ENCODE data around the gene TP53BP1.

Gene TP53BP1

GRCh38 chr15:43517354-43518196 lies 24.6 kb upstream of the TP53BP1 start, which contains the start of gene MAP1A:
TSS of gene MAP1A (plus strand) at chr15:43517608. CDS start at chr15:43521474, 3,866 bp downstream.
- no peak for DNase-seq (ENCODE audit: low read depth)

- DNase-seq (ENCODE audit: low read depth), result no peak
These were observed 23.9 kb upstream of the TP53BP1 start for GRCh38 chr15:43516801-43517353.

GRCh38 chr15:43516185-43516584 lies 23.2 kb upstream of the TP53BP1 start:
- DNase-seq (ENCODE audit: low read depth), result no peak

GRCh38 chr15:43515741-43516140 lies 22.8 kb upstream of the TP53BP1 start:
- no peak for DNase-seq (ENCODE audit: low read depth)

GRCh38 chr15:43514241-43515057 lies 21.5 kb upstream of the TP53BP1 start:
- DNase-seq (ENCODE audit: low read depth), result no peak

- DNase-seq (ENCODE audit: low read depth), result no peak
These were observed 20.6 kb upstream of the TP53BP1 start for GRCh38 chr15:43513550-43513949.

GRCh38 chr15:43511012-43511885 lies 18.3 kb upstream of the TP53BP1 start:
- no peak for DNase-seq (ENCODE audit: low read depth)

- peak; percentile 98 for DNase-seq (ENCODE audit: low read depth)
These were observed 17.4 kb upstream of the TP53BP1 start for GRCh38 chr15:43510200-43511011.

- DNase-seq (ENCODE audit: low read depth), result no peak
These were observed 16.8 kb upstream of the TP53BP1 start for GRCh38 chr15:43509660-43510199.

- no peak for DNase-seq (ENCODE audit: low read depth)
These were observed 16.2 kb upstream of the TP53BP1 start for GRCh38 chr15:43508991-43509659.

GRCh38 chr15:43508421-43508820 lies 15.5 kb upstream of the TP53BP1 start:
- no peak for DNase-seq (ENCODE audit: low read depth)

GRCh38 chr15:43505738-43506137 lies 12.8 kb upstream of the TP53BP1 start:
- DNase-seq (ENCODE audit: low read depth), result no peak

GRCh38 chr15:43499635-43500034 lies 6.7 kb upstream of the TP53BP1 start:
- DNase-seq (ENCODE audit: low read depth), result no peak

- no peak for DNase-seq (ENCODE audit: low read depth)
These were observed 6.0 kb upstream of the TP53BP1 start for GRCh38 chr15:43498990-43499389.

GRCh38 chr15:43493703-43494472 lies 932 bp upstream of the TP53BP1 start:
- DNase-seq (ENCODE audit: low read depth), result no peak

GRCh38 chr15:43492266-43492665 lies 690 bp downstream of the TP53BP1 start:
- DNase-seq (ENCODE audit: low read depth), result no peak

- DNase-seq (ENCODE audit: low read depth), result no peak
These were observed 3.8 kb downstream of the TP53BP1 start for GRCh38 chr15:43489191-43489590.

- no peak for DNase-seq (ENCODE audit: low read depth)
These were observed 4.2 kb downstream of the TP53BP1 start for GRCh38 chr15:43488790-43489189.

GRCh38 chr15:43487271-43487895 lies 5.6 kb downstream of the TP53BP1 start:
- DNase-seq (ENCODE audit: low read depth), result no peak
